Stimulated activated CD4-positive, alpha-beta T cell treated with anti-CD3 and anti-CD28 coated beads, Interleukin-12 subunit alpha, Interleukin-12 subunit beta, amount 100 ng/mL, for 24 hours (primary cell): Measurements from ENCODE around the gene REG3G.

Experiments
- DNase-seq, 2 experiments: peaks; one replicate each; pipeline ENCODE4 v3.0.0-alpha.2; 2020; ENCODE audit warnings: low read depth in 2 of 2

The REG3G gene

GRCh38 chr2:79025421-79025820 lies at the start of gene REG3G:
Gene REG3G (plus strand): TSS chr2:79025702. CDS start chr2:79026094, 392 bp downstream.
- DNase-seq: no peak

GRCh38 chr2:78977661-78978145 lies 47.8 kb upstream of the REG3G start:
- no peak for DNase-seq

- DNase-seq: no peak
These were observed 47.2 kb upstream of the REG3G start for GRCh38 chr2:78978340-78978739.

- DNase-seq: peak in 1 of 2 experiments; percentile 8
These were observed 45.9 kb upstream of the REG3G start for GRCh38 chr2:78979380-78980151.

- DNase-seq: no peak
These were observed 45.4 kb upstream of the REG3G start for GRCh38 chr2:78980152-78980465.

GRCh38 chr2:78980871-78981270 lies 44.6 kb upstream of the REG3G start:
- no peak for DNase-seq

- DNase-seq: no peak
These were observed 42.7 kb upstream of the REG3G start for GRCh38 chr2:78982638-78983330.

GRCh38 chr2:78984386-78984785 lies 41.1 kb upstream of the REG3G start:
- DNase-seq: no peak

GRCh38 chr2:78985558-78985957 lies 39.9 kb upstream of the REG3G start:
- DNase-seq: no peak

- DNase-seq: no peak
These were observed 36.5 kb upstream of the REG3G start for GRCh38 chr2:78989051-78989450.

GRCh38 chr2:78992451-78992806 lies 33.1 kb upstream of the REG3G start:
- no peak for DNase-seq

- no peak for DNase-seq
These were observed 32.5 kb upstream of the REG3G start for GRCh38 chr2:78992807-78993517.

GRCh38 chr2:78993518-78994148 lies 31.9 kb upstream of the REG3G start:
- no peak for DNase-seq

GRCh38 chr2:78994789-78995188 lies 30.7 kb upstream of the REG3G start:
- no peak for DNase-seq

- no peak for DNase-seq
These were observed 26.1 kb upstream of the REG3G start for GRCh38 chr2:78999406-78999805.

- no peak for DNase-seq
These were observed 25.4 kb upstream of the REG3G start for GRCh38 chr2:79000008-79000576.

GRCh38 chr2:79001285-79001684 lies 24.2 kb upstream of the REG3G start:
- no peak for DNase-seq

GRCh38 chr2:79004680-79005079 lies 20.8 kb upstream of the REG3G start:
- DNase-seq: no peak

- no peak for DNase-seq
These were observed 20.3 kb upstream of the REG3G start for GRCh38 chr2:79005216-79005615.

GRCh38 chr2:79009388-79009787 lies 16.1 kb upstream of the REG3G start:
- no peak for DNase-seq

- DNase-seq: no peak
These were observed 14.0 kb upstream of the REG3G start for GRCh38 chr2:79011496-79011895.

- DNase-seq: no peak
These were observed 11.9 kb upstream of the REG3G start for GRCh38 chr2:79013629-79014028.
